SK-N-SH (cell line): Measurements from ENCODE around the gene AGBL5. TPM values are rescaled to one million over a fixed set of nuclear protein-coding genes. Genes with fewer than 3 reads are reported as not detected.
"Not testable (repeated sequence)": the region's sequence is repeated elsewhere in the genome, so short reads cannot be mapped to it uniquely, and the experiment has no call there.

Source experiments
- CTCF ChIA-PET: fragments of 300-600, 350-600 bp; formaldehyde crosslinking; extraction: SDS; loops from one replicate; lab custom pipeline; 2021; lab: Yijun Ruan, JAX
- POLR2A ChIA-PET: fragments of 350-600 bp; sonication (Branson Sonifier 250); formaldehyde crosslinking; extraction: SDS; loops from one replicate; lab custom pipeline; 2020; ENCODE audit warnings: antibody characterized with exemption, inconsistent platforms; lab: Yijun Ruan, JAX
- DNase-seq: peaks from one replicate; pipeline ENCODE4 v3.0.0; 2012
- H2AFZ ChIP-seq: fragments of 200-600 bp; sonication (generic); 2 replicates; pipeline ENCODE4 v1.8.1; 2016; ENCODE audit warnings: antibody characterized with exemption, mild to moderate bottlenecking, low read depth
- H3F3A ChIP-seq: fragments of 200-600 bp; sonication (generic); replicated peaks from 2 replicates; pipeline ENCODE3; 2016; ENCODE audit warnings: antibody characterized with exemption, mild to moderate bottlenecking; ENCODE audit not compliant: insufficient read depth
- H3K27ac ChIP-seq, 2 experiments: fragments of 200-500 bp in 1 of 2; fragments of 200-600 bp in 1 of 2; sonication (Bioruptor generic) in 1 of 2; sonication (generic), shearing (Covaris generic) in 1 of 2; 2 replicates each; pipeline versions ENCODE4 v1.5.1 to v1.6.1; 2014 to 2016; ENCODE audit warnings: low read depth in 2 of 2, inconsistent platforms in 1 of 2, low read length in 1 of 2, mild to moderate bottlenecking in 1 of 2, mixed read lengths in 1 of 2
- H3K27me3 ChIP-seq: fragments of 200-600 bp; sonication (generic), shearing (Covaris generic); 2 replicates; pipeline ENCODE4 v1.6.1; 2016; ENCODE audit warnings: mixed run types; ENCODE audit not compliant: insufficient read depth
- H3K36me3 ChIP-seq, 2 experiments: fragments of 200-500 bp in 1 of 2; fragments of 200-600 bp in 1 of 2; sonication (Bioruptor generic) in 1 of 2; sonication (generic) in 1 of 2; replicated peaks in 1 of 2; 2 replicates each; pipeline versions ENCODE3 to v1.5.1; 2014 to 2016; ENCODE audit warnings: low read length in 1 of 2, mild to moderate bottlenecking in 1 of 2; ENCODE audit not compliant: insufficient read depth in 2 of 2, control insufficient read depth in 1 of 2
- H3K4me1 ChIP-seq, 2 experiments: fragments of 200-500 bp in 1 of 2; fragments of 200-600 bp in 1 of 2; sonication (Bioruptor generic) in 1 of 2; sonication (generic), shearing (Covaris generic) in 1 of 2; 2 replicates each; pipeline versions ENCODE4 v1.5.1 to v1.6.1; 2014 to 2016; ENCODE audit warnings: low read depth in 1 of 2, low read length in 1 of 2, mixed run types in 1 of 2; ENCODE audit not compliant: insufficient read depth in 2 of 2, control insufficient read depth in 1 of 2
- H3K4me2 ChIP-seq: fragments of 200-600 bp; sonication (generic), shearing (Covaris generic); 2 replicates; pipeline ENCODE4 v1.6.1; 2017; ENCODE audit warnings: mixed run types
- H3K4me3 ChIP-seq, 2 experiments: fragments of 200-500 bp in 1 of 2; fragments of 200-600 bp in 1 of 2; sonication (Bioruptor generic) in 1 of 2; sonication (generic), shearing (Covaris generic) in 1 of 2; 2 replicates each; pipeline versions ENCODE4 v1.5.1 to v1.8.1; 2014 to 2016; ENCODE audit warnings: low read depth in 2 of 2, inconsistent platforms in 1 of 2, low read length in 1 of 2, mild to moderate bottlenecking in 1 of 2, mixed read lengths in 1 of 2, moderate library complexity in 1 of 2
- H3K79me2 ChIP-seq: fragments of 200-600 bp; sonication (generic); 2 replicates; pipeline ENCODE4 v1.8.1; 2017; ENCODE audit warnings: mild to moderate bottlenecking; ENCODE audit not compliant: insufficient read depth
- H3K9ac ChIP-seq: fragments of 200-600 bp; sonication (generic); 2 replicates; pipeline ENCODE4 v1.6.1; 2017; ENCODE audit warnings: mixed run types
- H3K9me2 ChIP-seq: fragments of 200-600 bp; sonication (generic); 2 replicates; pipeline ENCODE4 v1.6.1; 2017; ENCODE audit warnings: mixed run types
- H3K9me3 ChIP-seq: fragments of 200-600 bp; sonication (generic); 2 replicates; pipeline ENCODE4 v1.6.1; 2017; ENCODE audit warnings: mixed run types, mild to moderate bottlenecking, moderate library complexity
- H4K20me1 ChIP-seq: fragments of 200-600 bp; sonication (generic); 2 replicates; pipeline ENCODE4 v1.6.1; 2017; ENCODE audit warnings: mild to moderate bottlenecking, mixed run types; ENCODE audit not compliant: insufficient read depth
- FOXM1 ChIP-seq: IDR thresholded peaks from 2 replicates; pipeline ENCODE4 v1.4.0; 2012; ENCODE audit warnings: low read depth, mild to moderate bottlenecking
- JUND ChIP-seq: IDR thresholded peaks from 2 replicates; pipeline ENCODE4 v1.4.0; 2012
- NFIC ChIP-seq: IDR thresholded peaks from 2 replicates; pipeline ENCODE4 v1.4.0; 2012; ENCODE audit warnings: borderline replicate concordance
- WGBS: methylation state at CpG from one replicate; pipeline ENCODE4 v1.1.6; 2017; ENCODE audit warnings: low lambda C conversion rate; 5-methylcytosine and 5-hydroxymethylcytosine counted together
- polyA plus RNA-seq, 3 experiments: library from polyadenylated mRNA; depleted of rRNA; stranded (reverse); fragments of >200 nt; gene quantifications; 2 replicates each; pipeline ENCODE4 v1.2.3, GENCODE V29; 2012
- TF ChIP-seq, protein P1 (sequence below): fragments of 150-350 bp; IDR thresholded peaks from 2 replicates; pipeline ENCODE4 v1.6.1; 2016; ENCODE audit warnings: mild to moderate bottlenecking, low read depth, low read length

The AGBL5 gene
- polyA plus RNA-seq, 1 of the 3 experiments (the other 2 are of a cell fraction): 45.5 TPM

DNA sequence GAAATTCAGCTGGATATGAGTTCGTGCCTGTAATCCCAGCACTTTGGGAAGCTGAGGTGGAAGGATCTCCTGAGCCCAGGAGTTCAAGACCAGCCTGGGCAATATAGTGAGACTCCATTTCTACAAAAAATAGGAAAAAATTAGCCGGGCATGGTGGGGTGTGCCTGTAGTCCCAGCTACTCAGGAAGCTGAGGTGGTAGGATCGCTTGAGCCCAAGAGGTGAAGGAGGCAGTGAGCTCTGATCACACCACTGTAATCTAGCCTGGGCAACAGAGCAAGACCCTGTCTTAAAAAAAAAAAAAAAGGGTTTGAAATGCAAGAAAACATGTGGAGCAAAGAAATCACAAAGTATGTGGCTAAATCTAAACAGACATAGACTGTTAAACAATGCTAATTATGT is 57.6 kb downstream of the AGBL5 start:
- no peak overlapping the region for H3K9ac ChIP-seq
- no peaks in the 10 kb centered on the region for H3K9me3 ChIP-seq
- H3K4me3 ChIP-seq: no peak overlapping the region
- 90% methylated on average over 3 of the region's 3 CpGs for WGBS
- TF ChIP-seq, protein P1, sequence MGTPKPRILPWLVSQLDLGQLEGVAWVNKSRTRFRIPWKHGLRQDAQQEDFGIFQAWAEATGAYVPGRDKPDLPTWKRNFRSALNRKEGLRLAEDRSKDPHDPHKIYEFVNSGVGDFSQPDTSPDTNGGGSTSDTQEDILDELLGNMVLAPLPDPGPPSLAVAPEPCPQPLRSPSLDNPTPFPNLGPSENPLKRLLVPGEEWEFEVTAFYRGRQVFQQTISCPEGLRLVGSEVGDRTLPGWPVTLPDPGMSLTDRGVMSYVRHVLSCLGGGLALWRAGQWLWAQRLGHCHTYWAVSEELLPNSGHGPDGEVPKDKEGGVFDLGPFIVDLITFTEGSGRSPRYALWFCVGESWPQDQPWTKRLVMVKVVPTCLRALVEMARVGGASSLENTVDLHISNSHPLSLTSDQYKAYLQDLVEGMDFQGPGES: no peak
- no peak for TF ChIP-seq FOXM1
- no peak for TF ChIP-seq JUND
- TF ChIP-seq NFIC: no peak
- H3K9me2 ChIP-seq: no peaks in the 10 kb centered on the region
- no peaks in the 10 kb centered on the region for H3K4me1 ChIP-seq
- H3K36me3 ChIP-seq: no peaks in the 10 kb centered on the region
- H3K27ac ChIP-seq: no peak overlapping the region
- no peak overlapping the region for H3K4me2 ChIP-seq
- H3F3A ChIP-seq: no peaks in the 10 kb centered on the region
- H4K20me1 ChIP-seq: no peaks in the 10 kb centered on the region
- CTCF ChIA-PET: interaction anchor here (1.0 to 14.2 kb wide), 8 partner anchors 10 to 194 kb away, joined by 3 to 169 read pairs (median 6); partner anchors contain the start of genes CGREF1 and TRIM54
- H2AFZ ChIP-seq: no peak overlapping the region
- no peaks in the 10 kb centered on the region for H3K79me2 ChIP-seq
- POLR2A ChIA-PET: interaction anchor here (0.6 kb wide), 1 partner anchor 127 kb away, joined by 3 read pairs; no protein-coding TSS in a partner anchor
- H3K27me3 ChIP-seq: no peaks in the 10 kb centered on the region
- no peak for DNase-seq

DNA sequence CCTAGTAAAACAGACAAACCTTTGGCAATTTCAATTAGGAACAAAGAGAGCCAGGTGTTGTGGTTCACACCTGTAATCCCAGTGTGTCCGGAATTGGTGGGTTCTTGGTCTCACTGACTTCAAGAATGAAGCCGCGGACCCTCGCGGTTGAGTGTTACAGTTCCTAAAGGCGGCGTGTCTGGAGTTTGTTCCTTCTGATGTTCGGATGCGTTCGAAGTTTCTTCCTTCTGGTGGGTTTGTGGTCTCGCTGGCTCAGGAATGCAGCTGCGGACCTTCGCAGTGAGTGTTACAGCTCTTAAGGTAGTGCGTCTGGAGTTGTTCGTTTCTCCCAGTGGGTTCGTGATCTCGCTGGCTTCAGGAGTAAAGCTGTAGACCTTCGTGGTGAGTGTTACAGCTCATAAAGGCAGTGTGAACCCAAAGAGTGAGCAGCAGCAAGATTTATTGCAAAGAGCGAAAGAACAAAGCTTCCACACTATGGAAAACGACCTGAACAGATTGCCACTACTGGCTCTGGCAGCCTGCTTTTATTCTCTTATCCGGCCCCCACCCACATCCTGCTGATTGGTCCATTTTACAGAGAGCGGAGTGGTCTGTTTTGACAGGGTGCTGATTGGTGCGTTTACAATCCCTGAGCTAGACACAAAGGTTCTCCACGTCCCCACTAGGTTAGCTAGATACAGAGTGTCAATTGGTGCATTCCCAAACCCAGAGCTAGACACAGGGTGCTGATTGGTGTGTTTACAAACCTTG is 59.3 kb downstream of the AGBL5 start:
- H3K27me3 ChIP-seq, H3K9me2 ChIP-seq, H3F3A ChIP-seq, H3K4me3 ChIP-seq, H4K20me1 ChIP-seq, DNase-seq, H3K79me2 ChIP-seq, H3K36me3 ChIP-seq, H3K27ac ChIP-seq, H3K4me2 ChIP-seq, H3K9me3 ChIP-seq, H3K4me1 ChIP-seq, H3K9ac ChIP-seq, H2AFZ ChIP-seq: not testable (repeated sequence)
- ChIA-PET CTCF (interaction anchor here (0.9 to 10.7 kb wide), 4 partner anchors 13 to 169 kb away, joined by 3 to 78 read pairs (median 6); no protein-coding TSS in a partner anchor), POLR2A (interaction anchor here (1.5 kb wide), 1 partner anchor 13 kb away, joined by 5 read pairs; the partner anchor contains the start of gene ABHD1)
- whole genome bisulfite sequencing: 86% methylated on average over 24 of the region's 24 CpGs

DNA sequence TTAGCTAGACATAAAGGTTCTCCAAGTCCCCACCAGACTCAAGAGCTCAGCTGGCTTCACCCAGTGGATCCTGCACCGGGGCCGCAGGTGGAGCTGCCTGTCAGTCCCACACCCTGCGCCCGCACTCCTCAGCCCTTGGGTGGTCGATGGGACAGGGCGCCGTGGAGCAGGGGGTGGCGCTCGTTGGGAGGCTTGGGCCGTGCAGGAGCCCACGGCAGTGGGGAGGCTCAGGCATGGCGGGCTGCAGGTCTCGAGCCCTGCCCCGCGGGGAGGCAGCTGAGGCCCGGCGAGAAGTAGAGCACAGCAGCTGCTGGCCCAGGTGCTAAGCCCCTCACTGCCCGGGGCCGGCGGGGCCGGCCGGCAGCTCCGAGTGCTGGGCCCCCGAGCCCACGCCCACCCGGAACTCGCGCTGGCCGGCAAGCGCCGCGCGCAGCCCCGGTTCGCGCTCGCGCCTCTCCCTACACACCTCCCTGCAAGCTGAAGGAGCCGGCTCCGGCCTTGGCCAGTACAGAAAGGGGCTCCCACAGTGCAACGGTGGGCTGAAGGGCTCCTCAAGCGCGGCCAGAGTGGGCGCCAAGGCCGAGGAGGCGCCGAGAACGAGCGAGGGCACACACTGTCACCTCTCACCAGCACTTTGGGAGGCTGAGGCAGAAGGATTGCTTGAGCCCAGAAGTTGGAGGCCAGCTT is 60.1 kb downstream of the AGBL5 start:
- CTCF ChIA-PET: interaction anchor here (1.2 to 10.7 kb wide), 4 partner anchors 14 to 192 kb away, joined by 3 to 78 read pairs (median 9); no protein-coding TSS in a partner anchor
- H3K9me2 ChIP-seq, H3K4me1 ChIP-seq, H3F3A ChIP-seq, DNase-seq, H3K27ac ChIP-seq, H3K27me3 ChIP-seq, H2AFZ ChIP-seq, H3K36me3 ChIP-seq, H3K9me3 ChIP-seq, H3K4me2 ChIP-seq, H3K9ac ChIP-seq, H4K20me1 ChIP-seq, H3K4me3 ChIP-seq, H3K79me2 ChIP-seq: not testable (repeated sequence)
- POLR2A ChIA-PET: interaction anchor here (1.3 to 1.5 kb wide), 2 partner anchors 10 to 12 kb away, joined by 4 to 5 read pairs; partner anchors contain the start of gene ABHD1
- WGBS: 92% methylated on average over 33 of the region's 49 CpGs
